ENCODE results near the gene BBS4. TPM values are rescaled to one million over a fixed set of nuclear protein-coding genes. Genes with fewer than 3 reads are reported as not detected.

Gene BBS4
- total and polyA plus RNA-seq, 8 donors = 8.6 to 19.2 (median 10.4) TPM

DNA sequence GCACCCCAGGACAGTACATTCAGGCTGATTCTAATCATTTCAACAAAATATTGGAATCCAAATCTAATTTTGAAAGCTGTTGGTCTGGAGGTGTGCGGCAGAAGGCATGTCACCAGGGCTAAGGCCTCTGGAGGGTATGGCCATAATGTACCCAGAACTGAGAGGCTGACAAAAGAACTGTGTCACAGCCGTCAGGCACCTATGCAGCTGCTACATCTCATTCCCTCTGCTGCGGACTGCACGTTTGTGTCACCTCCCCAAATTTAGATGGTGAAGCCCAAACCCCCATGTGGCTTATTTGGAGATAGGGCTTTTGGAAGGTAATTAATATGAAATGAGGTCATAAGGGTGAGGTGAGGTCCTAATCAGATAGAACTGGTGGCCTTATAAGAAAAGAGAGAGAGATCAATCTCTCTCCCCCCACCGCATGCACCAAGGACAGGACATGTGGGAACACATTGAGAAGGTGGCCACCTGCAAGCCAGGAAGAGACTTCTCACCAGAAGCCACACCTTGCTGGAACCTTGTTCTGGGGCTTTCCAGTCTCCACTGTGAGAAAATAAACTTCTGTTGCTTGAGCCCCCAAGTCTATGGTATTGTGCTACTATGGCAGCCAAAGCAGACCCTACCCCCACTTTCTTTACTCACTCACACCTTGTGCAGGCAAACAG, 74.7 kb downstream of the BBS4 start:
- Histone ChIP-seq H3K4me3 (no peak overlapping the region), H3K9me3 (no peaks in the 10 kb centered on the region), H3K4me1 (peaks cover 4 to 17% (median 4%) of the 10 kb centered on the region in 3 donors), H3K27ac (peak overlapping the region; percentile 39 to 91 (median 73)), H3K36me3 (peaks cover under 1 to 3% (median 2%) of the 10 kb centered on the region in 3 donors), H3K27me3 (no peaks in the 10 kb centered on the region)
- 48 to 55% methylated on average over 5 of the region's 5 CpGs for WGBS, 2 donors
- peak in 4 of 6 donors; percentile 68 to 89 (median 79) for DNase-seq
- TF ChIP-seq CTCF (IDR thresholded peaks at IDR 0.05) = no peak
- no peak for FAIRE-seq
- intact Hi-C loops (cut with DNase I) = no loop called here
- peak; percentile 91 to 94 (median 94) for ATAC-seq

- H3K27ac ChIP-seq = no peak overlapping the region
- ATAC-seq = no peak
- H3K36me3 ChIP-seq = peaks cover 0 to 8% (median 0%) of the 10 kb centered on the region in 3 donors
- WGBS, 2 donors = 96 to 97% methylated on average over 3 of the region's 3 CpGs
- H3K4me1 ChIP-seq = peaks cover 4 to 17% (median 4%) of the 10 kb centered on the region in 3 donors
- FAIRE-seq = no peak
- H3K27me3 ChIP-seq = no peaks in the 10 kb centered on the region
- no peaks in the 10 kb centered on the region for H3K9me3 ChIP-seq
- no peak for DNase-seq
- no peak overlapping the region for H3K4me3 ChIP-seq
- intact Hi-C loops (cut with DNase I) = no loop called here
- no peak for TF ChIP-seq CTCF (IDR thresholded peaks at IDR 0.05)
Observed at GRCh38 chr15:72764656-72765055, 78.6 kb downstream of the BBS4 start.

DNA sequence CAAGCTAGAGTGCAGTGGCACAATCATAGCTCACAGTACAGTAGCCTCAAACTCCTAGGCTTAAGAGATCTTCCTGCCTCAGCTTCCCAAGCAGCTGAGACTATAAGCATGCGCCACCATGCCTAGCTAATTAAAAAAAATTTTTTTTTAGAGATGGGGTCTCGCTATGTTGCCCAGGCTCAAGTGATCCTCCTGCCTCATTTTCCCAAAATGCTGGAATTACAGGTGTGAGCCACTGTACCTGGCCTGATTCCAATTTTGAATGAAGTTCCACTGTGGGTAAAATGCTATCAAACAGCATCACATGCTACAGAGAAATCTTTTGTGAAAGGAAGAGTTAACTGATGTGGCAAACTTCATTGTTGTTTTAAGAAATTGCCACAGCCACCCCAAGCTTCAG, 80.0 kb downstream of the BBS4 start:
- no peak for TF ChIP-seq CTCF (IDR thresholded peaks at IDR 0.05)
- DNase-seq (no peak), ATAC-seq (no peak), FAIRE-seq (no peak)
- intact Hi-C loops (cut with DNase I) = no loop called here
- Histone ChIP-seq H3K36me3 (peaks cover 0 to 14% (median 0%) of the 10 kb centered on the region in 3 donors), H3K9me3 (no peaks in the 10 kb centered on the region), H3K4me1 (peaks cover 4 to 7% (median 4%) of the 10 kb centered on the region in 3 donors), H3K4me3 (no peak overlapping the region), H3K27me3 (no peaks in the 10 kb centered on the region), H3K27ac (no peak overlapping the region)
- WGBS, 2 donors = 94 to 97% methylated on average over 2 of the region's 2 CpGs

DNA sequence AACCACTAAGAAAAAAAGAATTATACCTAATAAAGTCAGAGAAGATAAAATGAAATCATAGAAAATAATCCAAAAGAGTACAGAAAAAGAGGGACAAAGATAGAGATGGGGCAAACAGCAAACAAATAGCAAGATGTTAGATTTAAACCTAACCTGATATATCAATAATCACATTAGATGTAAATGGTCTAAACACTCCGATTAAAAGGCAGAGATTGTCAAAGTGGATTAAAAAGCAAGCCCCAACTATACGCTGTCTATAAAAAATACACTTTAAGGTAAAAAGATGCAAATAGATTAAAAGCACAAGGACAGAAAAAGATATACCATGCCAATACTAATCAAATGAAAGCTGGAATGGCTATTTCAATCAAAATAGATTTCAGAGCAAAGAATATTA, 80.8 kb downstream of the BBS4 start:
- no peak for ATAC-seq
- Histone ChIP-seq H3K36me3 (peaks cover 0 to 14% (median 0%) of the 10 kb centered on the region in 3 donors), H3K27me3 (no peaks in the 10 kb centered on the region), H3K27ac (no peak overlapping the region), H3K4me3 (no peak overlapping the region), H3K4me1 (peaks cover 2 to 3% (median 3%) of the 10 kb centered on the region in 3 donors), H3K9me3 (no peaks in the 10 kb centered on the region)
- TF ChIP-seq CTCF (IDR thresholded peaks at IDR 0.05) = no peak
- 99 to 100% methylated on average over 2 of the region's 2 CpGs for whole genome bisulfite sequencing, 2 donors
- FAIRE-seq = no peak
- DNase-seq = no peak
- intact Hi-C loops (cut with DNase I) = no loop called here

DNA sequence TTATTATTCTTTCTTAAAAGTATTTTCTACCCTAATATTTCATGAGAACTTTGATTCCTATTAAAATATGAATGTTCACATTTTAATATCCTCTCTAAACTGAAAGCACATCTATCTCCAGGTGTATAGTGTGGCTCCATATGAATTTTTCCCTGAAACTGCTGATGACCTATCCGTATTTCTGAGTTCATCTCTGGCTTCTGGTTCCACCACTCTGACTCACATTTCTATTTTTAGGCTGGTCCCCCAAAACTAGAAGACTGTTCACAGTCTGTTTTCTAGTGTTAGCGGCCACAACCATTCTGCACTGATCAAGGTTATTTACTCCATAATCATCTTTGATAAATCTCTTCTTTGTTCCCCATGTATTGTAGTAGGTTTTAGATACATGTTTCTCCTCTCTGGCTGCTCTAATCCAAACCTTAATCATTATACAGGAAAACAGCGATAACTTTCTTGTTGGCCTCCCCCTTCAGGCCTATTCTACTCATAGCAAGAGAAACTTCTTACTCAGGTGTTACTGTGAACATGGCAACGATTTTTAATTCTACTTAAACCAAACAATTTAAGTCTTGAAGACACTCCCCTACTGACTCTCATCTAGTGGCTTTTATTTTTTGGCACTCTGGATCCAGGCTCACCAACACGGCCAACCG, 84.8 kb downstream of the BBS4 start:
- ATAC-seq (peak in 3 of 4 donors; percentile 39 to 44 (median 40)), DNase-seq (no peak), FAIRE-seq (no peak)
- 61 to 72% methylated on average over 6 of the region's 6 CpGs for WGBS, 2 donors
- Histone ChIP-seq H3K36me3 (peaks cover 0 to 28% (median 0%) of the 10 kb centered on the region in 3 donors), H3K9me3 (no peaks in the 10 kb centered on the region), H3K27me3 (no peaks in the 10 kb centered on the region), H3K4me3 (no peak overlapping the region), H3K4me1 (no peaks in the 10 kb centered on the region), H3K27ac (no peak overlapping the region)
- TF ChIP-seq CTCF (IDR thresholded peaks at IDR 0.05) = no peak
- intact Hi-C loops (cut with DNase I) = no loop called here
